Fibroblast of mammary gland (primary cell): ENCODE data around the gene ATRIP.

Source experiments
- DNase-seq: peaks from one replicate; pipeline ENCODE4 v3.0.0-alpha.2; 2010; ENCODE audit warnings: low read depth
- H3K4me3 ChIP-seq: 2 replicates; pipeline ENCODE4 v1.5.1; 2011; ENCODE audit warnings: low read depth, mild to moderate bottlenecking, low read length, moderate library complexity; ENCODE audit not compliant: control insufficient read depth
- CTCF ChIP-seq: conservative IDR thresholded peaks from 2 replicates; pipeline ENCODE4 v1.5.1; 2011; ENCODE audit warnings: low read depth, low read length, inconsistent platforms; ENCODE audit not compliant: control insufficient read depth, insufficient read depth

Gene ATRIP

GRCh38 chr3:48436855-48437254 is 9.7 kb upstream of the ATRIP start:
- no peak for TF ChIP-seq CTCF
- H3K4me3 ChIP-seq = no peak overlapping the region
- DNase-seq = no peak

- no peak overlapping the region for H3K4me3 ChIP-seq
- no peak for TF ChIP-seq CTCF
- DNase-seq = no peak
These were observed 8.7 kb upstream of the ATRIP start for GRCh38 chr3:48437812-48438211.

GRCh38 chr3:48439820-48440589 is 6.5 kb upstream of the ATRIP start, which contains the start of the genes CCDC51 and TMA7:
CCDC51 (minus strand) TSS chr3:48440119; CDS start chr3:48435128, 4,991 bp downstream.
TMA7 (plus strand) TSS chr3:48440257; CDS start chr3:48440297, 40 bp downstream.
- peak; percentile 91 for DNase-seq
- TF ChIP-seq CTCF = no peak
- H3K4me3 ChIP-seq = peak within 1 kb of the TSS; percentile 96

GRCh38 chr3:48440590-48440958 is 6.0 kb upstream of the ATRIP start:
- no peak for TF ChIP-seq CTCF
- DNase-seq = no peak
- H3K4me3 ChIP-seq = peak overlapping the region; percentile 96

- peak overlapping the region; percentile 96 for H3K4me3 ChIP-seq
- no peak for DNase-seq
- no peak for TF ChIP-seq CTCF
These were observed 4.6 kb upstream of the ATRIP start for GRCh38 chr3:48441940-48442339.

- no peak for DNase-seq
- peak overlapping the region; percentile 87 for H3K4me3 ChIP-seq
- no peak for TF ChIP-seq CTCF
These were observed 1.2 kb upstream of the ATRIP start for GRCh38 chr3:48445277-48445882.
